OCI-LY3 (cell line): ENCODE measurements around the gene PERP.

Experiments
- CTCF ChIP-seq: fragments of 200-600, 300-600 bp; sonication (generic); IDR thresholded peaks from 2 replicates; pipeline ENCODE4 v1.5.1; 2014; ENCODE audit warnings: antibody characterized with exemption, low read length, low read depth
- EZH2phosphoT487 ChIP-seq: fragments of 200-600 bp; shearing (Covaris generic); IDR thresholded peaks from 2 replicates; pipeline ENCODE4 v1.6.1; 2018; ENCODE audit warnings: antibody characterized with exemption, mixed run types, low read depth

- no peak for TF ChIP-seq CTCF
- no peak for TF ChIP-seq EZH2phosphoT487
These were observed 43.5 kb downstream of the PERP start for GRCh38 chr6:138063726-138064125.
